HepG2 (cell line): ENCODE measurements around the gene DDRGK1. TPM values are rescaled to one million over a fixed set of nuclear protein-coding genes. Genes with fewer than 3 reads are reported as not detected.

Experiments
- ATAC-seq: fragments of 200-7000 bp; cut with Tn5 transposase; 3 replicates; pipeline ENCODE4 v1.9.1; 2020; ENCODE audit warnings: mild to moderate bottlenecking, moderate library complexity
- BruUV-seq: library from RNA; stranded (reverse); fragments of 400-500 nt; replicated peaks from 2 replicates; lab custom pipeline; 2021; lab: Mats Ljungman, UMichigan
- CTCF ChIA-PET: fragments of 300-600 bp; formaldehyde crosslinking; extraction: SDS; loops from one replicate; lab custom pipeline; 2021; ENCODE audit warnings: low total read pairs, inconsistent platforms, low intra/inter-chr PET ratio; lab: Yijun Ruan, JAX
- POLR2A ChIA-PET: fragments of 350-600 bp; sonication (Branson Sonifier 250); formaldehyde crosslinking; loops from one replicate; lab custom pipeline; 2020; ENCODE audit warnings: antibody characterized with exemption, inconsistent platforms; lab: Yijun Ruan, JAX
- DNase-seq: peaks from one replicate; pipeline ENCODE4 v3.0.0-alpha.2; 2015; ENCODE audit warnings: low spot score
- FAIRE-seq: peaks from 3 replicates; lab custom pipeline; 2011; peaks lifted over from hg19 to GRCh38; lab: Jason Lieb, UNC
- H2AFZ ChIP-seq: one replicate; pipeline ENCODE4 v1.6.1; 2011; ENCODE audit warnings: low read length, inconsistent platforms
- H3K27ac ChIP-seq: fragments of 300-600 bp; 3 replicates; pipeline ENCODE4 v1.8.0; 2011; ENCODE audit warnings: mixed run types, mild to moderate bottlenecking, mixed read lengths, low read length, inconsistent platforms; ENCODE audit not compliant: insufficient read depth; ENCODE audit errors: extremely low read length
- H3K27me3 ChIP-seq, 2 experiments: fragments of 200-600 bp in 1 of 2; 2 replicates in 1 of 2; 3 replicates in 1 of 2; pipeline versions ENCODE4 v1.6.0 to v1.8.0; 2011; ENCODE audit warnings: low read length in 2 of 2, mild to moderate bottlenecking in 2 of 2, moderate library complexity in 2 of 2, inconsistent platforms in 1 of 2; ENCODE audit not compliant: insufficient read depth in 2 of 2, control insufficient read depth in 1 of 2
- H3K36me3 ChIP-seq, 2 experiments: fragments of 200-600 bp in 1 of 2; replicated peaks in 1 of 2; 2 replicates in 1 of 2; 3 replicates in 1 of 2; pipeline versions ENCODE4 v1.5.1 to v1.8.0; 2011; ENCODE audit warnings: low read length in 2 of 2, inconsistent platforms in 1 of 2; ENCODE audit not compliant: insufficient read depth in 2 of 2, control insufficient read depth in 1 of 2
- H3K4me1 ChIP-seq: 2 replicates; pipeline ENCODE4 v1.5.1; 2012; ENCODE audit warnings: low read length, inconsistent platforms; ENCODE audit not compliant: insufficient read depth
- H3K4me2 ChIP-seq: 2 replicates; pipeline ENCODE4 v1.6.0; 2011; ENCODE audit warnings: low read depth, low read length, inconsistent platforms
- H3K4me3 ChIP-seq, 3 experiments: fragments of 200-600 bp in 1 of 3; sonication (generic), shearing (Covaris generic) in 1 of 3; replicated peaks in 1 of 3; 2 replicates each; pipeline ENCODE4 v1.5.1; 2011 to 2016; ENCODE audit warnings: low read length in 3 of 3, inconsistent platforms in 2 of 3, low read depth in 2 of 3, mild to moderate bottlenecking in 2 of 3, control low read depth in 1 of 3, mixed read lengths in 1 of 3; ENCODE audit not compliant: insufficient read depth in 1 of 3
- H3K79me2 ChIP-seq: one replicate; pipeline ENCODE4 v1.6.1; 2011; ENCODE audit warnings: low read length, inconsistent platforms; ENCODE audit not compliant: insufficient read depth
- H3K9ac ChIP-seq: 2 replicates; pipeline ENCODE4 v1.6.0; 2011; ENCODE audit warnings: mild to moderate bottlenecking, low read depth, low read length, inconsistent platforms; ENCODE audit not compliant: insufficient read depth
- H3K9me3 ChIP-seq: 2 replicates; pipeline ENCODE4 v1.5.1; 2012; ENCODE audit warnings: mild to moderate bottlenecking, low read length
- H4K20me1 ChIP-seq: 2 replicates; pipeline ENCODE4 v1.6.0; 2011; ENCODE audit warnings: inconsistent platforms, mild to moderate bottlenecking, low read length, moderate library complexity; ENCODE audit not compliant: insufficient read depth
- EED ChIP-seq: sonication (generic); formaldehyde crosslinking; IDR thresholded peaks from 2 replicates; pipeline ENCODE4 v1.5.0; 2020; ENCODE audit warnings: mild to moderate bottlenecking, missing genetic modification reagents
- GRHL1 ChIP-seq: sonication (generic); formaldehyde crosslinking; conservative IDR thresholded peaks from 2 replicates; pipeline ENCODE4 v1.8.0; 2022; ENCODE audit warnings: missing genetic modification reagents
- HNRNPL ChIP-seq: fragments of 200-400 bp; formaldehyde crosslinking; IDR thresholded peaks from 2 replicates; pipeline ENCODE4 v1.6.1; 2017; ENCODE audit warnings: mild to moderate bottlenecking, low read depth, low read length
- HOXA3 ChIP-seq: sonication (generic); formaldehyde crosslinking; IDR thresholded peaks from 2 replicates; pipeline ENCODE4 v1.5.0; 2020; ENCODE audit warnings: missing genetic modification reagents
- JUND ChIP-seq: sonication (generic); formaldehyde crosslinking; IDR thresholded peaks from 2 replicates; pipeline ENCODE4 v1.8.0; 2022; ENCODE audit warnings: mild to moderate bottlenecking, missing genetic modification reagents
- NFE2 ChIP-seq: sonication (generic); formaldehyde crosslinking; IDR thresholded peaks from 2 replicates; pipeline ENCODE4 v1.4.0; 2020; ENCODE audit warnings: missing genetic modification reagents
- PCBP2 ChIP-seq: fragments of 200-400 bp; formaldehyde crosslinking; optimal IDR thresholded peaks from 2 replicates; pipeline ENCODE3; 2018; ENCODE audit warnings: low read length, low read depth; ENCODE audit not compliant: poor library complexity, severe bottlenecking
- TBX2 ChIP-seq: sonication (generic); formaldehyde crosslinking; IDR thresholded peaks from 2 replicates; pipeline ENCODE4 v1.5.0; 2020; ENCODE audit warnings: missing genetic modification reagents, mild to moderate bottlenecking, borderline replicate concordance
- TCF7 ChIP-seq: sonication (generic); IDR thresholded peaks from 2 replicates; pipeline ENCODE4 v1.6.1; 2016; ENCODE audit warnings: antibody characterized with exemption, low read depth
- USF2 ChIP-seq, 2 experiments: sonication (generic) in 1 of 2; formaldehyde crosslinking in 1 of 2; IDR thresholded peaks; 2 replicates each; pipeline versions ENCODE4 v1.5.1 to v1.6.1; 2011 to 2020; ENCODE audit warnings: borderline replicate concordance in 1 of 2, low read depth in 1 of 2, low read length in 1 of 2, mild to moderate bottlenecking in 1 of 2, missing genetic modification reagents in 1 of 2, moderate library complexity in 1 of 2
- ZBTB2 ChIP-seq: sonication (generic); formaldehyde crosslinking; IDR thresholded peaks from 2 replicates; pipeline ENCODE4 v1.8.0; 2022; ENCODE audit warnings: low read depth, missing genetic modification reagents
- ZFP62 ChIP-seq: sonication (generic); formaldehyde crosslinking; IDR thresholded peaks from 2 replicates; pipeline ENCODE4 v1.4.0; 2020; ENCODE audit warnings: missing genetic modification reagents
- ZNF160 ChIP-seq: sonication (generic); formaldehyde crosslinking; IDR thresholded peaks from 2 replicates; pipeline ENCODE4 v1.8.0; 2022; ENCODE audit warnings: mild to moderate bottlenecking, inconsistent platforms, missing genetic modification reagents
- ZNF574 ChIP-seq: sonication (generic); formaldehyde crosslinking; IDR thresholded peaks from 2 replicates; pipeline ENCODE4 v1.4.0; 2020; ENCODE audit warnings: missing genetic modification reagents
- ZNF772 ChIP-seq: sonication (generic); formaldehyde crosslinking; IDR thresholded peaks from 2 replicates; pipeline ENCODE4 v1.5.0; 2020; ENCODE audit warnings: mild to moderate bottlenecking, missing genetic modification reagents
- ZZZ3 ChIP-seq: sonication (generic); formaldehyde crosslinking; IDR thresholded peaks from 2 replicates; pipeline ENCODE4 v1.4.0; 2020; ENCODE audit warnings: missing genetic modification reagents, mild to moderate bottlenecking, borderline replicate concordance
- WGBS: methylation state at CpG from one replicate; pipeline ENCODE4 v1.1.6; 2017; ENCODE audit warnings: low lambda C conversion rate; 5-methylcytosine and 5-hydroxymethylcytosine counted together
- in situ Hi-C: cut with HindIII; loops from 2 replicates; pipeline ENCODE4 v1.10.0; 2017; ENCODE audit warnings: low pct_unique_long_range_greater_than_20kb; ENCODE audit not compliant: extremely low pct_ligation_motif_present
- intact Hi-C: fragments of 100-400 bp; cut with micrococcal nuclease; formaldehyde crosslinking; loops from one replicate; pipeline ENCODE4 v1.10.0; 2022; ENCODE audit not compliant: unreplicated experiment
- polyA plus RNA-seq, 8 experiments: library from polyadenylated mRNA; depleted of rRNA in 3 of 8; stranded (reverse) in 7 of 8; unstranded in 1 of 8; fragments of >200 nt; fragmentation: Illumina TruSeq in 4 of 8; extraction: Trizol in 4 of 8; gene quantifications; 2 replicates each; pipeline versions ENCODE4 v1.2.1 to v1.2.3, GENCODE V29; 2011 to 2016; ENCODE audit warnings: low read depth in 4 of 8, missing spikeins in 1 of 8, mixed read lengths in 1 of 8; ENCODE audit not compliant: insufficient read depth in 1 of 8
- total RNA-seq, 5 experiments: library from RNA; depleted of rRNA; stranded (reverse); fragments of >200 nt; fragmentation: Illumina TruSeq; extraction: Trizol; gene quantifications; 2 replicates each; pipeline ENCODE4 v1.2.3, GENCODE V29; 2016; ENCODE audit warnings: low read depth in 1 of 5

Gene DDRGK1
- total and polyA plus RNA-seq, 2 of the 13 experiments (the other 11 are each of a cell fraction or from before 2014, with no cell fraction given), result 96.7 to 149 TPM

GRCh38 chr20:3202965-3203314, 1.5 kb downstream of the DDRGK1 start:
- Histone ChIP-seq H3K27ac (peak overlapping the region; percentile 87), H3K27me3 (no peaks in the 10 kb centered on the region; a peak in 1 of 5 replicates), H3K4me3 (peak overlapping the region; percentile 76 to 98 (median 81)), H3K9ac (peak overlapping the region; percentile 91), H2AFZ (no peak overlapping the region), H3K4me1 (peaks cover 29% of the 10 kb centered on the region), H4K20me1 (peaks cover 4% of the 10 kb centered on the region; the same call in 1 of the 2 replicates), H3K9me3 (no peaks in the 10 kb centered on the region), H3K79me2 (peaks cover 24% of the 10 kb centered on the region), H3K36me3 (peaks cover 22 to 32% of the 10 kb centered on the region in 2 experiments), H3K4me2 (peak overlapping the region; percentile 89)
- BruUV-seq, result no TSS peak
- in situ Hi-C loops, result no loop called here
- ChIA-PET POLR2A (interaction anchor here (0.8 to 2.8 kb wide), 16 partner anchors 10 to 330 kb away, joined by 3 to 15 read pairs (median 4); partner anchors contain the start of genes FASTKD5, LZTS3 and UBOX5), CTCF (no interaction called here)
- intact Hi-C loops, result loop anchor here (1.0 kb wide), 2 partner anchors 30 to 85 kb away; partner anchors contain the start of gene LZTS3
- FAIRE-seq (no peak), DNase-seq (no peak), ATAC-seq (peak; percentile 37; the same call in 2 of the 3 replicates)
- 10% methylated on average over 9 of the region's 9 CpGs for WGBS
- TF ChIP-seq TBX2 (no peak), NFE2 (CRISPR knock-in tag) (no peak), EED (CRISPR knock-in tag) (0 out of 2 replicates have a peak, but pooled peaks have one; percentile 3), JUND (CRISPR knock-in tag) (no peak), ZNF574 (CRISPR knock-in tag) (no peak), PCBP2 (peak; percentile 49), ZNF160 (CRISPR knock-in tag) (0 out of 2 replicates have a peak, but pooled peaks have one; percentile 50), ZBTB2 (no peak), TCF7 (no peak), HNRNPL (no peak), ZNF772 (0 out of 2 replicates have a peak, but pooled peaks have one; percentile 19), USF2 (IDR thresholded peaks at IDR 0.05; ENCODE audit: low read depth, low read length) (no peak), USF2 (CRISPR knock-in tag; IDR thresholded peaks at IDR 0.05; ENCODE audit: borderline replicate concordance) (no peak), ZFP62 (CRISPR knock-in tag) (0 out of 2 replicates have a peak, but pooled peaks have one; percentile 23), ZZZ3 (CRISPR knock-in tag) (no peak), GRHL1 (CRISPR knock-in tag) (no peak), HOXA3 (CRISPR knock-in tag) (0 out of 2 replicates have a peak, but pooled peaks have one; percentile 13)
